Cardiac muscle cell (in vitro differentiated cells and primary cell): ENCODE data around the gene ATOH1. TPM values are rescaled to one million over a fixed set of nuclear protein-coding genes. Genes with fewer than 3 reads are reported as not detected.

ENCODE experiments used
- DNase-seq, 2 donors: peaks; one replicate each; pipeline versions ENCODE4 v3.0.0 to v3.0.0-alpha.2; 2010 to 2017; ENCODE audit warnings: low read depth in 1 of 2, low spot score in 1 of 2
- H3K27ac ChIP-seq: fragments of 200-600 bp; sonication (generic); 2 replicates; pipeline ENCODE4 v1.5.1; 2016
- H3K27me3 ChIP-seq: fragments of 200-600 bp; sonication (generic); 2 replicates; pipeline ENCODE4 v1.6.0; 2016; ENCODE audit warnings: control low read depth
- H3K36me3 ChIP-seq: fragments of 200-600 bp; sonication (generic); 2 replicates; pipeline ENCODE4 v1.5.1; 2016; ENCODE audit warnings: control low read depth
- H3K4me1 ChIP-seq: fragments of 200-600 bp; sonication (generic); 2 replicates; pipeline ENCODE4 v1.8.1; 2017; ENCODE audit warnings: low read depth, mild to moderate bottlenecking, mixed run types
- H3K4me3 ChIP-seq: fragments of 200-600 bp; sonication (generic); 2 replicates; pipeline ENCODE4 v1.5.1; 2016; ENCODE audit warnings: mild to moderate bottlenecking
- H3K9me3 ChIP-seq: fragments of 200-600 bp; sonication (generic); 2 replicates; pipeline ENCODE4 v1.5.1; 2017; ENCODE audit warnings: low read depth, mild to moderate bottlenecking, control low read depth
- CTCF ChIP-seq: IDR thresholded peaks from 2 replicates; pipeline ENCODE4 v1.5.1; 2012; ENCODE audit warnings: low read depth, mild to moderate bottlenecking, low read length
- polyA plus RNA-seq: library from polyadenylated mRNA; unstranded; fragments of >200 nt; fragmentation: Nextera tagmentation; extraction: Ambion mirVana; gene quantifications from 2 replicates; pipeline ENCODE4 v1.2.1, GENCODE V29; 2016
- total RNA-seq: library from RNA; depleted of rRNA; stranded (reverse); fragments of >200 nt; gene quantifications from 2 replicates; pipeline ENCODE4 v1.2.3, GENCODE V29; 2016

ATOH1 gene
- total and polyA plus RNA-seq, 2 experiments from 2014 or later: not detected

DNA sequence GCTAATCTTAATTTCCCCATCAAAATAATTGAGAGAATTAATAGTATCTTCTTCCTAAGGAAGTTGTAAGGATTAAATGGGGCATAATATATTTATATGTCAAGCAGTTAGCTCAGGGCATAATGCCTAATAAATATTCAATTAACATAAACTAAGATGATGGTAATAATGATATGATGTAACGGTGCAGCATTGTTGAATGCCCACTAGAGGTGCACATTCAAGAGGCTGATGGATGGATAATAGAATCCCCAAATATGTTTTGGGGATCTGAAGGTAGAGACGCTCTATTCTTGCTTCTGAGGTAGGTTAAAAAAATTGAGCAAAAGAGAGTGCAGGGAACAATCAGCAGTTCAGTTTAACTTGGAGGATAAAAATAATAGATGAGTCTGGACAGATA lies 37.1 kb downstream of the ATOH1 start:
- Histone ChIP-seq H3K27me3 (no peaks in the 10 kb centered on the region), H3K4me1 (no peaks in the 10 kb centered on the region), H3K27ac (no peak overlapping the region), H3K9me3 (no peaks in the 10 kb centered on the region), H3K4me3 (no peak overlapping the region), H3K36me3 (no peaks in the 10 kb centered on the region)
- no peak for DNase-seq
- TF ChIP-seq CTCF: no peak

DNA sequence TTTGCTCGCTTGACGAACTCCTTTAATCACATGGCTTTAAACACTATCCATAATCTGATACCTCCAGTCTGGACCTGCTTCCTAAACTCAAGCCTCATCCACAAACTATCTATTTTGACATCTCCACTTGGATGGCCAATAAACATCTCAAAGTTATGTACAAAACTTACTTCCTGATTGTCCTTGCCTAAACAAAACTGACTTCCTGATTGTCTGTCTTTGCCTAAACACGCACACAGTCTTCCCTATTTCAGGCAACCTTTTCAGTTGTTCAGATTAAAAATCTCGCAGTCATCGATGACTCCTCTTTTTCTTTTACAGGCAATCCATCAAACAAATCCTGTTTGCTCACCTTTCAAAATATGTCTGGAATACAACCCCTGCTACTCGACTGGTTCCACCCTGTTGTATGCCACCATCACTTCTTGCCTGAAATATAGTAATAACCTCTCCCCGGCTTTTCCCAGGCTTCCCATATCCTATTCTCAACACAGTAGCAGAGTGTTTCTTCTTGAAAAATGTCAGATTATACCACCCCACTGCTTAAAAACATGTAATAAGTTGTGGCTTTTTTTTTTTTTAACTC lies 39.0 kb downstream of the ATOH1 start:
- H3K36me3 ChIP-seq: no peaks in the 10 kb centered on the region
- no peak overlapping the region for H3K27ac ChIP-seq
- no peaks in the 10 kb centered on the region for H3K4me1 ChIP-seq
- no peak for DNase-seq
- H3K4me3 ChIP-seq: no peak overlapping the region
- no peaks in the 10 kb centered on the region for H3K27me3 ChIP-seq
- no peaks in the 10 kb centered on the region for H3K9me3 ChIP-seq
- TF ChIP-seq CTCF: no peak

- Histone ChIP-seq H3K27me3 (no peaks in the 10 kb centered on the region), H3K9me3 (no peaks in the 10 kb centered on the region), H3K27ac (no peak overlapping the region), H3K36me3 (no peaks in the 10 kb centered on the region), H3K4me1 (no peaks in the 10 kb centered on the region), H3K4me3 (no peak overlapping the region)
- no peak for TF ChIP-seq CTCF
- DNase-seq: no peak
Observed at GRCh38 chr4:93870876-93871458, 42.4 kb downstream of the ATOH1 start.

- Histone ChIP-seq H3K27ac (no peak overlapping the region), H3K4me3 (no peak overlapping the region), H3K36me3 (no peaks in the 10 kb centered on the region), H3K27me3 (no peaks in the 10 kb centered on the region), H3K4me1 (peaks cover 6% of the 10 kb centered on the region), H3K9me3 (no peaks in the 10 kb centered on the region)
- no peak for TF ChIP-seq CTCF
- DNase-seq: no peak
Observed at GRCh38 chr4:93876754-93877153, 48.2 kb downstream of the ATOH1 start.

- peak in 1 of 2 donors; percentile 14 for DNase-seq
- H3K27ac ChIP-seq: no peak overlapping the region
- no peaks in the 10 kb centered on the region for H3K9me3 ChIP-seq
- TF ChIP-seq CTCF: no peak
- H3K4me1 ChIP-seq: peaks cover 6% of the 10 kb centered on the region
- H3K4me3 ChIP-seq: no peak overlapping the region
- H3K36me3 ChIP-seq: no peaks in the 10 kb centered on the region
- H3K27me3 ChIP-seq: no peaks in the 10 kb centered on the region
Observed at GRCh38 chr4:93878566-93878965, 50.0 kb downstream of the ATOH1 start.
